B cell (primary cell): Measurements from ENCODE around the gene TRAF5. TPM values are rescaled to one million over a fixed set of nuclear protein-coding genes. Genes with fewer than 3 reads are reported as not detected.

Source experiments
- ATAC-seq: fragments of 200-7000 bp; cut with Tn5 transposase; one replicate; pipeline ENCODE4 v1.10.0; 2021; ENCODE audit warnings: low read depth, mild to moderate bottlenecking, moderate number of reproducible peaks, moderate library complexity
- CTCF ChIA-PET: fragments of 350-600 bp; sonication (Branson Sonifier 250); formaldehyde crosslinking; loops from one replicate; lab custom pipeline; 2021; ENCODE audit warnings: antibody characterized with exemption, inconsistent platforms; lab: Charles Lee
- POLR2A ChIA-PET: fragments of 350-600 bp; sonication (Branson Sonifier 250); formaldehyde crosslinking; loops from one replicate; lab custom pipeline; 2021; ENCODE audit warnings: antibody characterized with exemption; lab: Charles Lee
- DNase-seq: peaks from one replicate; pipeline ENCODE4 v3.0.0; 2013
- H2AFZ ChIP-seq: 2 replicates; pipeline ENCODE4 v1.6.1; 2012; ENCODE audit warnings: mild to moderate bottlenecking, low read depth, low read length; ENCODE audit not compliant: insufficient read depth, poor library complexity, severe bottlenecking
- H3K27ac ChIP-seq, 2 donors: 1 replicate in 1 of 2; 2 replicates in 1 of 2; pipeline ENCODE4 v1.5.1; 2012 to 2013; ENCODE audit warnings: low read length in 2 of 2, mild to moderate bottlenecking in 2 of 2, moderate library complexity in 1 of 2
- H3K27me3 ChIP-seq, 4 experiments: fragments of 200-600 bp in 1 of 4; sonication (generic) in 1 of 4; replicated peaks in 1 of 4; 1 replicate in 2 of 4; 2 replicates in 2 of 4; pipeline versions ENCODE4 v1.6.1 to v1.7.0; 2013 to 2016; ENCODE audit warnings: low read length in 3 of 4, mild to moderate bottlenecking in 2 of 4, mixed read lengths in 1 of 4, moderate library complexity in 1 of 4; ENCODE audit not compliant: insufficient read depth in 4 of 4, control insufficient read depth in 3 of 4; ENCODE audit errors: control extremely low read depth in 1 of 4
- H3K36me3 ChIP-seq, 2 experiments: replicated peaks in 1 of 2; 1 replicate in 1 of 2; 2 replicates in 1 of 2; pipeline versions ENCODE4 v1.6.1 to v1.7.1; 2013; ENCODE audit warnings: low read length in 1 of 2; ENCODE audit not compliant: insufficient read depth in 2 of 2, control insufficient read depth in 1 of 2; ENCODE audit errors: control extremely low read depth in 1 of 2, extremely low read depth in 1 of 2
- H3K4me1 ChIP-seq, 2 donors: fragments of 200-600 bp in 1 of 2; sonication (generic) in 1 of 2; 1 replicate in 1 of 2; 2 replicates in 1 of 2; pipeline versions ENCODE4 v1.5.1 to v1.6.1; 2013 to 2017; ENCODE audit warnings: low read length in 2 of 2; ENCODE audit not compliant: control insufficient read depth in 2 of 2, insufficient read depth in 2 of 2
- H3K4me2 ChIP-seq: replicated peaks from 2 replicates; pipeline ENCODE3; 2012; ENCODE audit warnings: mild to moderate bottlenecking, low read depth, low read length; ENCODE audit not compliant: poor library complexity, severe bottlenecking
- H3K4me3 ChIP-seq, 5 experiments: fragments of 200-600 bp in 1 of 5; sonication (generic) in 1 of 5; 1 replicate in 3 of 5; 2 replicates in 2 of 5; pipeline versions ENCODE4 v1.5.1 to v1.7.0; 2011 to 2016; ENCODE audit warnings: low read length in 4 of 5, mild to moderate bottlenecking in 4 of 5, low read depth in 2 of 5, control low read depth in 1 of 5, moderate library complexity in 1 of 5; ENCODE audit not compliant: insufficient read depth in 1 of 5; ENCODE audit errors: control extremely low read depth in 1 of 5, extremely low read depth in 1 of 5
- H3K79me2 ChIP-seq: fragments of 200-600 bp; sonication (generic); one replicate; pipeline ENCODE4 v1.6.0; 2016; ENCODE audit warnings: low read length; ENCODE audit not compliant: control insufficient read depth, insufficient read depth
- H3K9ac ChIP-seq: fragments of 200-600 bp; sonication (generic); 2 replicates; pipeline ENCODE4 v1.6.1; 2017; ENCODE audit warnings: mild to moderate bottlenecking, low read length, moderate library complexity
- H3K9me3 ChIP-seq, 3 donors: one replicate each; pipeline versions ENCODE4 v1.6.1 to v1.7.1; 2013; ENCODE audit warnings: low read length in 2 of 3; ENCODE audit not compliant: control insufficient read depth in 2 of 3, insufficient read depth in 1 of 3; ENCODE audit errors: control extremely low read depth in 1 of 3
- H4K20me1 ChIP-seq: 2 replicates; pipeline ENCODE4 v1.6.0; 2012; ENCODE audit warnings: mild to moderate bottlenecking, low read length; ENCODE audit not compliant: insufficient read depth, control insufficient read depth, poor library complexity, severe bottlenecking
- H3K27ac Mint-ChIP-seq: one replicate; pipeline ENCODE4 v1.8.0; 2021; ENCODE audit warnings: mixed read lengths
- H3K27me3 Mint-ChIP-seq: one replicate; pipeline ENCODE4 v1.8.0; 2021; ENCODE audit warnings: mixed read lengths
- H3K4me1 Mint-ChIP-seq: one replicate; pipeline ENCODE4 v1.8.0; 2021; ENCODE audit warnings: mixed read lengths
- H3K4me3 Mint-ChIP-seq: one replicate; pipeline ENCODE4 v1.8.0; 2021; ENCODE audit warnings: mixed read lengths
- H3K9me3 Mint-ChIP-seq: one replicate; pipeline ENCODE4 v1.8.0; 2022; ENCODE audit warnings: mixed read lengths; ENCODE audit not compliant: insufficient read depth
- CTCF ChIP-seq: fragments of 200-600 bp; IDR thresholded peaks from one replicate; pipeline ENCODE4 v1.8.0; 2022; ENCODE audit warnings: antibody characterized with exemption, mild to moderate bottlenecking
- EZH2 ChIP-seq: IDR thresholded peaks from 2 replicates; pipeline ENCODE4 v1.6.1; 2012; ENCODE audit warnings: borderline replicate concordance, low read depth, mild to moderate bottlenecking, moderate library complexity, low read length; ENCODE audit not compliant: insufficient read depth, poor library complexity, severe bottlenecking
- WGBS: methylation state at CpG from one replicate; pipeline ENCODE4 v1.1.5; 2013; ENCODE audit warnings: missing lambda C conversion rate; ENCODE audit not compliant: insufficient coverage; 5-methylcytosine and 5-hydroxymethylcytosine counted together
- intact Hi-C: fragments of 100-400 bp; cut with micrococcal nuclease; formaldehyde crosslinking; loops from one replicate; pipeline ENCODE4 v1.10.0; 2022
- polyA plus RNA-seq: library from polyadenylated mRNA; depleted of rRNA; stranded (reverse); fragments of >200 nt; gene quantifications from 2 replicates; pipeline ENCODE4 v1.2.3, GENCODE V29; 2012
- total RNA-seq, 2 donors: library from RNA; stranded (reverse); fragments of 120-200 nt in 1 of 2; gene quantifications; 1 replicate in 1 of 2; 2 replicates in 1 of 2; pipeline versions ENCODE4 v1.2.3 to v1.2.4, GENCODE V29; 2013 to 2022

TRAF5 gene
- total and polyA plus RNA-seq, 2 donors (not counting 1 experiment from before 2014, with no cell fraction given) = 129 to 143 TPM

- no peaks in the 10 kb centered on the region for H3K79me2 ChIP-seq
- WGBS = 70% methylated on average over 2 of the region's 2 CpGs
- ATAC-seq = no peak
- H4K20me1 ChIP-seq = no peaks in the 10 kb centered on the region
- no peaks in the 10 kb centered on the region for H3K36me3 ChIP-seq
- no peak overlapping the region for H3K27ac ChIP-seq
- H3K27ac Mint-ChIP-seq = no peak overlapping the region
- ChIA-PET CTCF (no interaction called here), POLR2A (no interaction called here)
- no peak for DNase-seq
- H3K4me2 ChIP-seq = no peak overlapping the region
- peaks cover 8% of the 10 kb centered on the region for H3K4me1 Mint-ChIP-seq
- H2AFZ ChIP-seq = no peak overlapping the region
- H3K27me3 Mint-ChIP-seq = no peaks in the 10 kb centered on the region
- no peaks in the 10 kb centered on the region for H3K9me3 Mint-ChIP-seq
- H3K9ac ChIP-seq = no peak overlapping the region
- H3K9me3 ChIP-seq = no peaks in the 10 kb centered on the region
- H3K4me3 ChIP-seq = no peak overlapping the region
- intact Hi-C loops = no loop called here
- H3K4me1 ChIP-seq = no peaks in the 10 kb centered on the region
- TF ChIP-seq CTCF (no peak), EZH2 (no peak)
- no peak overlapping the region for H3K4me3 Mint-ChIP-seq
- H3K27me3 ChIP-seq = no peaks in the 10 kb centered on the region
These were observed 93.8 kb downstream of the TRAF5 start for GRCh38 chr1:211420389-211420788.

DNA sequence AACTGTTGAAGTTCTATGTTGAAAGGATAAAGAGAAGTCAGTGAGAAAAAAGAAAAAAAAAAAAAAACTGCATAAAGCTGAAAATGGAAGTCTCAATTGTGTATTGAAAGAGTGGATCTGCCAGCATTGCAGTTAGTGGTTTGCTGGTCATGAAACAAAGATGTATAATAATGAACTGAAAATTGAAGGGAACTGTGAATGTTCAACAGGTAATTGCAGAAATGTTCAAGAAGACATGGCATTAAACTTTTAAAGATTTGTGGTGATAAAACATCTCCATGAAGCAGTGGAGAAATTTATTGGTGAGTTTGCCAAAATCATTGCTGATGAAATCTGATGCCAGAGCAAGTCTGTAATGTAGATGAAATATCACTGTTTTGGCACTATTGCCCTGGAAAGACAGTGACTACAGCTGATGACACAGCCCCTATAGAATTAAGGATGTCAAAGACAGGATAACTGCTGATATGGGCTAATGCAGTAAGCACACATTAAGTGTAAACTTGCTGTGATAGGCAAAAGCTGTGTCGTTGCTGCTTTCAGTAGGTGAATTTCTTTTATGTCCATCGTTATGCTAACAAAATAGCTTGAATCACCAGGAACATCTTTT lies 94.3 kb downstream of the TRAF5 start:
- POLR2A ChIA-PET = no interaction called here

More for the DNA sequence above, 94.3 kb downstream of the TRAF5 start:
- no CpG with 5 or more reads among the region's 2 CpGs for WGBS
- Mint-ChIP-seq H3K4me1 (peaks cover 6% of the 10 kb centered on the region), H3K9me3 (no peaks in the 10 kb centered on the region), H3K27me3 (no peaks in the 10 kb centered on the region), H3K4me3 (no peak overlapping the region), H3K27ac (no peak overlapping the region)
- H3K27ac ChIP-seq = no peak overlapping the region
- no peaks in the 10 kb centered on the region for H3K9me3 ChIP-seq
- no peaks in the 10 kb centered on the region for H3K4me1 ChIP-seq
- no peak overlapping the region for H3K9ac ChIP-seq
- no peaks in the 10 kb centered on the region for H4K20me1 ChIP-seq
- H3K79me2 ChIP-seq = no peaks in the 10 kb centered on the region
- no peak overlapping the region for H2AFZ ChIP-seq
- H3K27me3 ChIP-seq = no peaks in the 10 kb centered on the region
- no peak for ATAC-seq
- H3K36me3 ChIP-seq = no peaks in the 10 kb centered on the region
- DNase-seq = no peak
- no peak overlapping the region for H3K4me3 ChIP-seq
- CTCF ChIA-PET = interaction anchor here (0.9 kb wide), 1 partner anchor 98 kb away, joined by 3 read pairs; no protein-coding TSS in a partner anchor
- no peak overlapping the region for H3K4me2 ChIP-seq
- intact Hi-C loops = no loop called here
- no peak for TF ChIP-seq CTCF
- no peak for TF ChIP-seq EZH2
